ENCODE data around the gene ALK.
"Not testable (repeated sequence)": the region's sequence is repeated elsewhere in the genome, so short reads cannot be mapped to it uniquely, and the experiment has no call there.

ALK gene

DNA sequence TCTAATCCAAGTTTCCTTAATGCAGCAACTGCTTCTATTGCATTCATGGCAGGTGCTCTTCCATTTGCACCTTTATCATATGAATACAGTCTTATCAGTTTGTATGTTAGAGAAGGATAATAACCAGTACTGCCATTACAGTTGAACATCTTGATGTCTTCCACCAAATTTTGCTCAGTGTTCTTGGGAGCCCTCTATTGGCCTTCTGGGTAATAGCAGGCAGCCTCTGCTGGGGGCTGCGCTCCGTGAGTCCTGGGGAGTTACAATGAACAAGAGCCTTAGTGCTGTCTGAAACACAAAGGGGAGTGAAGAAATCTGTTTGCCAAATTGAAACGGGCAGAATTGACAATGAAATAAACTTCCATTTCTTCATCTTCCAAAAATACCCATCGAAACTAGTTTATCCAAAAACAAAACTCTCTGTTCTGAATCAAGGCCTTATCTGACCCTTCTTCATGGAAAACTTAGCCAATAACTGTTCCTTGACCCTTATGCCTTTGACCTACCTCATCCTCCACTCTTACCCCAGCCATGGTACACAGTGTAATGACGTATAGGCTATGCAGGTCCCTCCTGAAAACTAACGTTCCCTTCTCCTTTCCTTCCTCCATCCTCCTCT lies 79.9 kb downstream of the ALK start:
- no peak for DNase-seq (ENCODE audit: low read depth, low spot score)

DNA sequence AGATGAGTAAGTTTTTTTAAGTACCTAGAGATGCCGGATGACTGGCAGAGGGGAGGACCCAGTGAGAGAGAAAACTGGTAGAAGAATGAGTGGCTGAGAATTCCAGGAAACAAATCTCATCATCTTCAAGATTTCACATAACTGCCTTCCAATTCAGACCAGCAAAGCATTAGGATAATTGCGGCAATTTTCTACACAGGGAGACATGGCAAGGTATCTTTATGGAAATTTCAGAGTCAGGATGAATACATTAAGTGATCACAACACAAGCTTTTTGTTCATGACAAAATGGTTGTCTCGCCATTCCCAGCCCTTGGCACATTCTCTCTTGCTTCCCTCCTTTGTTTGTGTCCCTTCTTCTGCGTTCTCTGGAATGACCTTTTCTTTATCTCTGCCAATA lies 82.1 kb downstream of the ALK start:
- DNase-seq (ENCODE audit: low read depth, low spot score) = no peak

DNA sequence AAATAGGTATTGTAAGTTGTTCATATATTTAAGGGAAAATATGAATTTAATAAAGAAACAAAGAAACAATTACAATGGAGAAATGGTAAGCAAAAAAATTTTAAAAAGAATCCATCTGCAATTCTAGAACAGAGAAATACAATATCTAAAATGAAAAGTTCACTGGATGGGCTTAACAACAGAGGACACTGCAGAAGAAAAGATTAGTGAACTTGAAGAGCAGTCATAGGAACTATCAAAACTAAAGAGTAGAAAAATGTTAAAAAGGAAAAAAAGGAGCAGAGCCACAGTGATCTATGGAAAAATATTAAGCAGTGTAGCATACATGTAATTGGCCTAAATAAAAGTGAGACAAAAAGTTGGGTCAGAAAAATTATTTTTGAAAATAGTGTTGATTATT lies 83.5 kb downstream of the ALK start:
- no peak for DNase-seq (ENCODE audit: low read depth, low spot score)

DNA sequence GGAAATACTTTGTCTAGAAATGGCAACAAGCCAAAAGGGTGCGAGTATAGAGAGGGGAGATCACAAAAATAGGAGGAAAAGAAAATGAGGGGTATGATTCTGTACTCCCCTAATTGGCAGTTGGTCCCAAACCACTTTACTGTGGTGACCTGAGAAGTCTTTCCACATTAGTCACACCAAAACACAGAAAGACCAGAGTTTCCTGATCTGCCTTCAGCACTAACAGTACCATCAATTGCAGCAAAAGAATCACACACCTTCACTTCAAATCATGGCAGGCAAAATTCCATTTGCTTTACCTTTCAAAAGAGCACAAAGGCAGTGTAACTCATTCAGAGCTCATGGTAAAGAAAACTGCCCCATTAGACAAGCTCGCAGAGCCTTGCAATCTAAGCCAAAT lies 86.8 kb downstream of the ALK start:
- DNase-seq (ENCODE audit: low read depth, low spot score) = no peak

DNA sequence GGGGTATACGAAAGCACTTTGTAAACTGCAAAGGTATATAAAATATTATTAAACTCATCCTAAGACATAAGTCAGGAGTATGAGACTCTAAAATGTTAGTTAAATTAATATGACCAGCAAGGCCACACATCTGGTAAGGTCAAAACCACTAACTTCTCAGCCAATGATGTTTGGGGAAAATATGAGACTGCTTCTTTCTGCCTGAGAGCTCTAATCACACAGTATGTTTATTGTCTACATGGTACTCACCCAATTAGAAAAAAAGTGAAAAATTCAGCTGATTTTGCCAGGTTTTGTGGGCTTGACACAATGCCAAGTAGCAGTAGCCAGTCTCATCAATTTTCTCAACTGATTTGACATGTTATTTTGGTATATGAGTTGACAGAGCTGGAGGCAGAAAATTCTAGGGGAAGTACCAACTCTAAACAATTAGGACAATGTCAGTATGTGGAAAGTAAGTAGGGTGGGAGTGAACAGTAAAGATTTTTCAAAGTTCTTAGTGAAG lies 87.3 kb downstream of the ALK start:
- DNase-seq (ENCODE audit: low read depth, low spot score) = no peak

DNA sequence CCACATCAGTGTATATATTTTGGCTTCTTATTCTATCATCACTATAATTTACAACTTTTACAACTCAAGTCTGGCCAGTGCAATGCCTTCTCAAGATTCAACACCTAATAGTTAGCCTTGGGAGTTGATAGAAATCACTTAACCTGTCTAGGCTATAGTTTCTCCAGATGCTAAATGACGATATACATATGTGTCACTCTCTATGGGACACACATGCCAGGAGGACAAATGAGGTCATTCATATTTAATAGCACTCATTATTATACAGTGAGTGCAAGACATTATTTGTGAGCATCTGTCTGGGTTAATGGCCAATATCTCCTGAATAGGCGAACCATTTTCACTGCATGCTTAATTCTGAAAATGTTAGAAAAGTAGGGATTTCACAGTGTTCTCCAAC lies 89.8 kb downstream of the ALK start:
- DNase-seq (ENCODE audit: low read depth, low spot score) = no peak

DNA sequence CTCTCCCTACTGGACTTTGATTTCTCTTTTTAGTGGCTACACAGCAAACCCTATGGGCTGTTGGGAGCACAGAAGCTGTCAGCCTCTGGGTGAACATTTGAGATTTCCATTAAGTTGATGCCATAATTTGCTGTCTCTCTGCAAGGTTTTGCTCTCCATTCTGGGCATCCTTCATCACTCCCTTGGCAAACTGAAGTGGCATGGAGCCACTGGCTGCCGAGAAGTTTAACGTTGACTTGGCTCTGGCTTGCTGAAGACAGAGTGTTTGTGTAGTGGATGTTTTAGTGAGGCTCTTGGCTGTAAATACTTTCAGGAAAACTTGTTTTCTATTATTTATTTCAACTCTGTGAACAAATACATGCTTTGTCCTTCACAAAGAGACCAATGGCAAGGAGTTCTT lies 91.5 kb downstream of the ALK start:
- no peak for DNase-seq (ENCODE audit: low read depth, low spot score)

DNA sequence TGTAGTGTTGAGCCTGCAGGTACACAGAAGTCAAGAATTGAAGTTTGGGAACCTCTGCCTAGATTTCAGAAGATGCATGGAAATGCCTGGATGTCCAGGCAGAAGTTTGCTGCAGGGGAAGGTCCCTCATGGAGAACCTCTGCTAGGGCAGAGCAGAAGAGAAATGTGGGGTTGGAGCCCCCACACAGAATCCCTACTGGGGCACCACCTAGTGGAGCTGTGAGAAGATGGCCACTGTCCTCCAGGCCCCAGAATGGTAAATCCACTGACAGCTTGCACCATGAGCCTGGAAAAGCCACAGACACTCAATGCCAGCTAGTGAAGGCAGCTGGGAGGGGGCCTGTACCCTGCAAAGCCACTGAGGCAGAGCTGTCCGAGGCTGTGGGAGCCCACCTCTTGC lies 97.2 kb downstream of the ALK start:
- DNase-seq (ENCODE audit: low read depth, low spot score) = not testable (repeated sequence)

DNA sequence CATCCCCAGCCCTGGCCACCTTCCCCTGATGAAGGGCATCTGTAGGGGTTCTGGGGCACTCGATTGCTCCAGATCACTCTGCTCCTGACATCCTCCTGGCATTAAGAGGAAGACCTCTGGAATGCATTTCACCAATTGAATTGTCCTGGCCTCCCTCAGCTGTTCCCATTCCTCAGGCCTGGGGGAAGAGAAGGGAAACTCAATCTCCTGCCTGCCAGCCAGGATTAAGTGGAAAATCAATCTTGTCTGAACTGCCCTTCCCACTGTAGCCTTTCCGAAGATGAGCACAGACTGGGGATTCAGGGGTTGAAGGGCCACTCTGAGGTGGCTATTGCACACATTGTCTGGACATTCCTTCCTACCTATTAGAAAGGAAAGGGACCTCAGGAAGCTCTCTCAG lies 99.8 kb downstream of the ALK start:
- no peak for DNase-seq (ENCODE audit: low read depth, low spot score)

DNA sequence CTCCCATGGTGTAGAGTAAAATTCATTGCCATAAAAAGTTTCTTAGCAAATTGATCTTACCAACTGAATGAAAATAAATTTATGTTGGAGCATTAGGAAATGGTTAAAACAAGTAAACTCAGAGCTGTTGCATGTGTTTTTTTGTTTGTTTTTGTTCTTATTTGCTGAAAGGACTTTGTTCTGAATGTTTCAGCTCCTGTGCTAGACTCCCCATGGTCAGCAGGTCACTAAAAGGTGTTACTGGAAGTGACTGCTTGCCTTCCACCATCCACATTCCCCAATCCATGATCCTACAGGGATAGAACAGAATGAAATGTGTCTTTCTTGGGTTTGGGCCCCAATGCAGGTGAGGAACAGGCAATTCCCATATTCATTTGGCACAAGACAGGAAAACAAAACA lies 101.8 kb downstream of the ALK start:
- DNase-seq (ENCODE audit: low read depth, low spot score) = no peak

DNA sequence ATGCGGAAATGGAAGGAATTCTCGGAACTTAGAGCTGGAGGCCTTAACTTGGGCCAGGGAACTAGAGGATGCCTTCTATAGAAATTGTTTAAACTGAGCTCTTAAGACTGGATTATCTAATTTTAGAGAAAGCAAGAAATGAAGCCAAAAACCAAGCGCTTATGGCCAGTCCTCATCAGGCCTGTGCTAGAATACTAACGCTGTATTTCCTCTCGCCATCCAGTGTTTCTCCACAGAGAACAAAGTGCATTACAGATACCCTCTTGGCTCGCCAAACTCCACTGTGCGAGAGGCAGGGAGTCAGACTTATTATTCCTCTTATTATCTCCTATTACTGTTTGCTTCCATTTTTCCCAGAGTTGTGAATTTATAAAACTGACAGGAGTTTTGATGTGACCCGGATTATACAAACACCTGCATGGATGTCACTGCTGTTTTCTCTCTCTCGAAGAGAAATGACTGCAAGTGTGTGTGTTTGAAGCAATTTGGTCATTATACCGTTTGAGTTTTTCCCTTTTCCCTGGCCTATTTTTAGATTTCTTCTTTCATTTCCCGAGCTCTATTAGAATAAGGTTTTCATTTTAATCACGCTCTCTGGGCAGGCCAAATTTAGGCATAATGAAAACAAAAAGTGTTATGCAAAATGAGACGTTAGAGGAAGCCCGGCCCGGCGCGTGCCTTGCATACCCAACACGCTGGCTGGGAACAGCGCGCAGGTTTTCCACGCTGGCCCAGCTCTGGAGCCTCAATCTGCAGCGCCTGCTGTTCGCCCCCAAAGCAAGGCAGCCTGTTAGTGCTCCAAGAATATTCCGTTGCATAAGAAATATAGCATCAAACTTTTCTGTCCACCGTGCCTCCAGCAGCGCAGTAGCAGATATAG lies 103.3 kb downstream of the ALK start:
- no peak for DNase-seq (ENCODE audit: low read depth, low spot score)

DNA sequence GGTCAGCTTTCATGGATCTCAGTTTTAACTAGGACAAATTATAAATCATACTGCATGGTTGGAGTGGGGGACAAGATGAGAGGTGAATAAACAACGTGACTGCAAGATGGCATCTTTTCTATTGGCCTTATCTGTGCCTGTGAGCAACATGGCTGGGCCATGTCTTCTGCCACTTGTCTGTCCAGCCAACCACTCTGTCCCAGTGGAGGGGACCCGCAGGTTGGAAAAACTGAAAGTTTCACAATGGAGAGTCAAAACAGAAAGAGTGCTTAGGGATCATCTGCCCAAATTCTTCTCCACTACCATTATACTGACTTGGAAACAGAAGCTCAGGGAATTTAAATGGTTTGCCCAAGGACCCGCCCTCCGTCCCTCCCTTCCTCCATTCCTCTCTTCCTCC lies 104.1 kb downstream of the ALK start:
- no peak for DNase-seq (ENCODE audit: low read depth, low spot score)

DNA sequence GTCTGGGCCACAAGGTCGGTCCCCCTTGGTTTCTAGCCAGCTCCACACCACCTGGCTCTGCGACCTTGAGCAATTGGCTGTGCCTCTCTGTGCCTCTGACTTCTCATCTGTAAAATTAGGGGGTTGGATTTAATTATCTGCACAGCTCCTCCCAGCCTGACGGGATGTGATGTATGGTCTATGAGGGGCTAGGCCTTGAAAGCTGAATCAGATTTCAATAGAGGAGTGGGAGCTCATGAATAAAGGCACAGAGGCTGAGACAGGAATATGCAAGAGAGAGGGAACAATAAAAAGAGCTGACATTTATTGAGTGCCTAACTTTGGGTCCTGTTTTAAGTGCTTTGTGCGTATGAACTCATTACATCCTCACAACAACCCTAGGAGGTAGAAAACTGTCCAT lies 104.7 kb downstream of the ALK start:
- DNase-seq (ENCODE audit: low read depth, low spot score) = no peak

DNA sequence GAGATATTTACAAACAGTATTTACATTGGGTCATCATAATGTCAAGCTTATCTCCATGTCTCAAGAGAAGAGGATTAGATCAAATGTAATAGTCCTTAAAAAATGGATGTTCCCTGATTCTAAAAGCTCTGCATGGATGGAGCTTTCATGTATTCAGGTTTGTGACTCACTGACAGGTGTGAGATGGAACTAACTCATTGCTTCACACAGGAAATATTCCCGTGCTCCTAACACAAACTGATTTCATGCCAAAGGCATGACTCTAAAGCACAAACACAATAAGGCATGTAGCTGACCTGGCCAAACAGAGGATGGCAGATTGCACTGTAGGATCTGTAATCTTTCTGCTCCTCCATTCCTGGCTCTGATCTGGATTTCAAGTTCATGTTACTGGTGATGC lies 110.0 kb downstream of the ALK start:
- DNase-seq (ENCODE audit: low read depth, low spot score) = no peak

DNA sequence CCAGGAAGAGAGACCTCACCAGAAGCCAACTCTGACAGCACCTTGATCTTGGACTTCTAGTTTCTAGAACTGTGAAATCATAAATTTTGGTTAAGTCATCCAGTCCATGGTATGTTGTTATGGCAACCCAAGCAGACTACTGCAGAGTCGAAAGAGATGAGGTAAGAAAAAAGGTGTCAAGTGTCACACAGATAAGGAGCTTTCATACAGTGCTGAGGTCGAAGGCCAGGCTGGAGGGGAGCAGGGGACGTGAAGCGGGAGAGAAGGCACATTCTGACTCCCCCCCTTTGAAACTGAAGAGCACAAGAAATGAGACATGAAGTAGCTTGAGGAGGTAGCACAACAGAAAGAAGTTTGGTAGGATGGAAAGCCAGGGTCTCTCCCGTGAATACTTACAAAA lies 110.4 kb downstream of the ALK start:
- DNase-seq (ENCODE audit: low read depth, low spot score) = no peak

DNA sequence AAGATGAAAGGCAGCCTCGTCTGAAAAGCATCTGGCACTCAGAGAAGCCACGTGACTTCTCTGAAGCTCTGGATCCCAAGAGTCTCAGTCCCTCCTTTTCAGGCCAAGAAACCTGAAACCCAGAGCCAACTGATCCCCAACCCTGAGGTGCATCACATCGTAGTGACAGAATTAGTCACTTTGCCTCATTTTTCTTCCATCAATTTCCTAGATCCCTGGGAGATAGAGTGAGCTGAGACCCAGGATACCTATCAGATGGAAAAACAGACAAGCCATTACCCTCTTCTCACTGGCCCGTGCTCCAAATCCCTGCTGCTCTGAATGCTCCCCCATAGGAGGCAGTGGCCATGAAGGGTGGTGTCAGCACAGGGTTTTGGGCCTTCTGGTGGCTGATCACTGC lies 113.1 kb downstream of the ALK start:
- DNase-seq (ENCODE audit: low read depth, low spot score) = no peak

DNA sequence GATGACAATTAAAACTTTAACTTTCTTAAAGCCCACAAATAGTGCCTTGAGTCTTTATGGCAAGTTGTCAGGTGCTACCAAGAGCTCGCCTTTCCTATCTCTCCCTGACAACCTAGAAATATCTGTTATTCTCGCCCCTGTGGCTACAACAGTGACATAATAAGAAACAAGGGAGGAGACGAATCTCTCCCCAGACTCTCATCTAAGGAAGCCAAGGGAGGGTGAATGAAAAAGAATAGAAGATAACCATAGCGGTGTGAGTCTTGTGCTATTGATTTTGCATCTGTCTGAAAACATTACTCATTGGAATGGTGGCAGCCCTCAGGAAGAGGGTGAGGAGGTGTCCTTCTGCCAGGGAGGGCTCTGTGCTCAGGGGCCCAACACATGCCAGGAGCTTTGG lies 114.3 kb downstream of the ALK start:
- DNase-seq (ENCODE audit: low read depth, low spot score) = no peak

DNA sequence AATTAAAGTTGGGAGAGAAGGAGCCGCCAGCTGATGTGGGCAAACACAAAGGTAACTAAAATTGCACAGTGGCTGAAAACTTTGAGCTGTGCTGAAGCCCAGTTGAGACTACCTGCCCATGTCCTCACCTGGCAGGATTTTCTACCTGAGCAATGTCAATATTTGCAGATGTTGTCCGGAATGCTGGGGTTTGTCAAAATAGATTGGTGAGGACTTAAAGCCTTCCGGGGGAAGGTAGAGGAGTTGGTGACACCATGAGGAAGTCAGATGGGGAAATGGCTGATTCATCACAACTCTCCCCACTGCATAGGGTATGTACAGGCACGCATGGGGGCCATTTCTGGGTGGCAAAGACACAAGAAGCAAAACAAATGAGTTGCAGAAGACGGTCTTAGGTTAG lies 114.9 kb downstream of the ALK start:
- no peak for DNase-seq (ENCODE audit: low read depth, low spot score)

DNA sequence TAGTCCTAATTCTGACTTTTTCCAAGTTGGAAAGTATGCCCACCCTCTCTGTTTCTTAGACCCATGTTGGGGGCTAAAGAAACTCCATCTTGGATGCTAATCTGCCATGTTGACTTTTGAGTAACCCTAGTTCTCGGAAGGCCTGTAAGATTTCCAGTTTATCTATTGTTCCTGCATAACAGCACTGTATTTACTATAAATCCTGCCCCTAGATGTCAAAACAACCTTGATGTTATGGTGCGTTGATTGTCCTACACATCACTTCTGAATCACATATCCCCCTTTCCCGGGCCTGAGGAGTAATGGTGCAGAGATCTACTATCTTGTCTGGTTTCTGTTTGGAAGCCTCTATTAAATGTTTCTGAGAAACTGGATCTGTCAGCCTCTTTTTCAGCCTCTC lies 116.7 kb downstream of the ALK start:
- no peak for DNase-seq (ENCODE audit: low read depth, low spot score)

DNA sequence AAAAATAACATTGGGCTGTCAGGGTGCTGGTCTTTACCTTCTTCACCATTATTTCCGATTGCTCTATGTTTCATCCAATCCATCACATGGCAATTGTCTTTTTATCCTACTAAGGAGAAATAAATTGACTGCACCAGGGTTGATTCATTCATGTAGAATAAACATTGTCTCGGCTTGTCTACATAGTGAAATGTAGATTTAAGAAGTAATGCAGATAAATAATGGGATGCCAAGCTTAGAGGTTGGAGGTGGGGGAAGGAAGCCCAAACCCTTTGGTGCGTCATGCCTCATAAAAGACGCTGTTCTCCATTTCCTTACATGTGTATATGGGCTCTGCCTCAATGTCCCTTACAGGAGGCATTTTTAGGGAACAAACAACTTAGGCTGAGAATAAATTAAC lies 117.8 kb downstream of the ALK start:
- DNase-seq (ENCODE audit: low read depth, low spot score) = no peak

DNA sequence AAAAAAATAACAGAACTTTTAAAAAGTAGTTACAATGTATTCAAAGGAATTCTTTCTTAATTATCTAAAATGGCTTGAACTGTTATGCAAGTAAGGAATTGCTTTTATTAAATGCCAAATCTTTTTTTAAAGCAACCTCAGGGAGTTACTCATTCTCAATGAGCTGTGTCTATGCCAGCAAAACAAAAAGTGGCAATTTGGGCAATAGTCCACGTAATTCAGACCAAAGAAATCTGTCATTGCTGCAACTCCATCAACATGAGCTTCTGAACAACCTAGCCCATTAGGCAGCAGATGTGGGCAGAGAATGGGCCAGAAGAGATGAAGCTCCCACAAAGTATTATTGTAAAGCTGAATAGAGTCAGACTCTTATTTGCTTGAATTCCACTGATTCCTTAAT lies 118.4 kb downstream of the ALK start:
- DNase-seq (ENCODE audit: low read depth, low spot score) = no peak

DNA sequence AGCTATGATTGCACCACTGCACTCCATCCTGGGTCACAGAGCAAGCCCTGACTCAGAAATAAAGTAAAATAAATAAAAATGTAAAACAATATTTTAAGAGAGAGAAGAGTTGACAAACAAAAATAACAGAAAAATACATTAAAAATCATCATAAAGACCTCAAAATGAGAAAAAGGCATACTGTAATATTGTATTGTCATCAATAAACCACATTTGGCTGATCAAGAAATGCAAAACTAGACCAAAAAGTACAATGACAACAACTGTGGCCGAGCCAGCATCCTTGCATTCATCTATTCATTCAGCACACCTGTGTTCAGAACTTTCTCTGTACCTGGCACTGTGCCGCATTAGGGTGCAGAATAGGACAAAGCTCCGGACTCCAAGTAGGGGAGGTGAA lies 121.8 kb downstream of the ALK start:
- DNase-seq (ENCODE audit: low read depth, low spot score) = no peak

DNA sequence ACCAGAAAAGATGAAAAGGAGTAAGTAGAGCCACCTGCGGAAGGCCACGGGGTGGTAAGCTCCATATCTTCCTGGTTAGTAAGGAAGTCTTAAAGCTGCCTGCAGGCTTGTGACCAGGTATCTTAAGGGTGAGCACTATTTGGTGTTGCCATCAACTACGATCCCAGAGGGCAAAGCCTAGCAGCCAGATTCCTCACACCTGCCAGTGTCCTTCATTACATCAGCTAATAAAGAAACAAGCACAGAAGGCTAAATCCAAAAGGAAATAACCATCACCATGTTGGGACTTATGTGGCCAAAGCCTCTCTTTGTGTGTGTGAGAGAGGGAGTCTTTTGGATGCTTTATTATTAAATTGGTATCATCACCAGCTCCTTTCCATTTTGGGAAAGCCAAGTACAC lies 123.5 kb downstream of the ALK start:
- DNase-seq (ENCODE audit: low read depth, low spot score) = no peak

Measured in activated naive CD8-positive, alpha-beta T cell treated with anti-CD3 and anti-CD28 coated beads, Interleukin-2, amount 50 U/mL, for 16 hours (primary cell).